Measurements from ENCODE around the gene TMEM229B. TPM values are rescaled to one million over a fixed set of nuclear protein-coding genes. Genes with fewer than 3 reads are reported as not detected.

The TMEM229B gene
- polyA plus RNA-seq, 3 donors: 10.2 to 18.7 (median 17.3) TPM

DNA sequence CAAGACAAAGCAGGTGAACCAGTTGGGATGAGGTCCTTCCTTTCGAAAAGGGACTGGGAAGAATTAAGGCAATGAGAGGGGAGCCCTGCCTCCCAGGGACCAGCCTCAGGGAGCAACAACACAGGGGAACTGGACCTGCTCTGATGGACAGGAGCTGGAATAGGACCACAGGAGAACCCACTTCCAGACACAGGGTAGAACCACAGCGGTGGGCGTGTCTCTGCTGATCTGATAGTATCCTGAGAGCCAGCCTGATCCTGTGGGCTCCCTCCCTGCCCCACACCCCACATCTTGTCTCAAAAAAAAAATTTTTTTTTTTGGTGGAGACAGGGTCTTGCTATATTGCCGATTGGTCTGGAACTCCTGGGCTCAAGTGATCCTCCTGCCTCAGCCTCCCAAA, 62.9 kb downstream of the TMEM229B start:
- Histone ChIP-seq H3K4me2 (replicated peaks; ENCODE audit: extremely low read depth, low read length, poor library complexity, severe bottlenecking) (no peak overlapping the region), H2AFZ (ENCODE audit: insufficient read depth, low read depth, low read length, poor library complexity, severe bottlenecking) (no peak overlapping the region)
- no peak for TF ChIP-seq CTCF (IDR thresholded peaks at IDR 0.05)

DNA sequence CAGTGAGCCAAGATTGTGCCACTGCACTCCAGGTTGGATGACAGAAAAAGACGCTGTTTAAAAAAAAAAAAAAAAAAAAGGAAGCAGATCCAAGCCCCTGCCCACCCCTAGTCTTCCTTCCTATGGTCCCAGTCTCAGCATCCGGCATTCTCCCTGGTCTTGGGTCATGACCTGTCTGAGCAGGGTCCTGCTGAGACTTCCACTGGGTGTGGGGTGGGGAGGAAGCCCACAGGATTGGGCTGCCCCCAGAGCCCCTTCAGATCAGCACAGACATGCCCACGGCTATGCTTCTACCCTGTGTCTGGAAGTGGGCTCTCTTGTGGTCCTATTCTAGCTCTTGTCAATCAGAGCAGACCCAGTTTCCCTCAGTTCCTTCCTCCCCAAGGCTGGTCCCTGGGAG, 64.0 kb downstream of the TMEM229B start:
- Histone ChIP-seq H3K9me3 (replicated peaks in 1 of 2; ENCODE audit: control insufficient read depth in 1 of 2, insufficient read depth in 1 of 2, low read length in 2 of 2) (no peaks in the 10 kb centered on the region), H3K36me3 (replicated peaks in 1 of 2; ENCODE audit: control insufficient read depth in 1 of 2, insufficient read depth in 2 of 2, low read length in 2 of 2) (no peaks in the 10 kb centered on the region), H2AFZ (ENCODE audit: insufficient read depth, low read depth, low read length, poor library complexity, severe bottlenecking) (no peak overlapping the region), H3K27me3 (ENCODE audit: control insufficient read depth in 2 of 2, insufficient read depth in 2 of 2, low read length in 2 of 2) (peaks cover 6 to 17% of the 10 kb centered on the region in 2 donors), H4K20me1 (ENCODE audit: insufficient read depth, low read length) (no peaks in the 10 kb centered on the region), H3K9ac (ENCODE audit: insufficient read depth, low read length, poor library complexity, severe bottlenecking) (no peak overlapping the region), H3K4me2 (replicated peaks; ENCODE audit: extremely low read depth, low read length, poor library complexity, severe bottlenecking) (no peak overlapping the region), H3K27ac (ENCODE audit: low read depth in 1 of 2, low read length in 2 of 2) (no peak overlapping the region), H3K4me3 (replicated peaks in 1 of 3; ENCODE audit: low read depth in 2 of 3, low read length in 3 of 3) (no peak overlapping the region), H3K79me2 (ENCODE audit: insufficient read depth, low read length) (no peaks in the 10 kb centered on the region), H3K4me1 (ENCODE audit: control insufficient read depth in 1 of 2, insufficient read depth in 2 of 2, low read length in 2 of 2) (peaks cover 5 to 9% of the 10 kb centered on the region in 2 donors)
- WGBS (ENCODE audit: insufficient coverage): no CpG with 5 or more reads among the region's 3 CpGs
- no peaks in the 10 kb centered on the region for H3K36me3 Mint-ChIP-seq
- H3K27me3 Mint-ChIP-seq (ENCODE audit: low read depth in 3 of 3): peaks cover 18 to 44% (median 38%) of the 10 kb centered on the region in 3 donors
- H3K4me1 Mint-ChIP-seq: peaks cover 14% of the 10 kb centered on the region
- no peak for DNase-seq
- no peak for TF ChIP-seq CTCF (IDR thresholded peaks at IDR 0.05)
- peak overlapping the region in 1 of 7 donors; percentile 58 for H3K27ac Mint-ChIP-seq
- intact Hi-C loops (cut with micrococcal nuclease): loop anchor here in 1 of 2 donors (10.0 kb wide), 1 partner anchor 280 kb away; the partner anchor contains the start of gene RDH12
- H3K4me3 Mint-ChIP-seq: peak overlapping the region in 1 of 2 donors; percentile 63
- H3K9me3 Mint-ChIP-seq: no peaks in the 10 kb centered on the region

More for the DNA sequence above, 62.9 kb downstream of the TMEM229B start:
- peaks cover 5 to 9% of the 10 kb centered on the region in 2 donors for H3K4me1 ChIP-seq (ENCODE audit: control insufficient read depth in 1 of 2, insufficient read depth in 2 of 2, low read length in 2 of 2)
- no peaks in the 10 kb centered on the region for H3K36me3 Mint-ChIP-seq
- no peak overlapping the region for H3K27ac Mint-ChIP-seq
- peaks cover 14% of the 10 kb centered on the region for H3K4me1 Mint-ChIP-seq
- intact Hi-C loops (cut with micrococcal nuclease): loop anchor here (5.0 to 10.0 kb wide), 3 partner anchors 147 to 279 kb away; partner anchors contain the start of gene RDH12 (in 1 of the 2)
- no peaks in the 10 kb centered on the region for H3K36me3 ChIP-seq (replicated peaks in 1 of 2; ENCODE audit: control insufficient read depth in 1 of 2, insufficient read depth in 2 of 2, low read length in 2 of 2)
- 93% methylated on average over 3 of the region's 4 CpGs for WGBS (ENCODE audit: insufficient coverage)
- H3K27me3 Mint-ChIP-seq (ENCODE audit: low read depth in 3 of 3): peaks cover 18 to 42% (median 33%) of the 10 kb centered on the region in 3 donors
- no peak overlapping the region for H3K9ac ChIP-seq (ENCODE audit: insufficient read depth, low read length, poor library complexity, severe bottlenecking)
- H3K9me3 Mint-ChIP-seq: no peaks in the 10 kb centered on the region
- no peaks in the 10 kb centered on the region for H3K9me3 ChIP-seq (replicated peaks in 1 of 2; ENCODE audit: control insufficient read depth in 1 of 2, insufficient read depth in 1 of 2, low read length in 2 of 2)
- DNase-seq: no peak
- H3K4me3 Mint-ChIP-seq: no peak overlapping the region
- peaks cover 6 to 17% of the 10 kb centered on the region in 2 donors for H3K27me3 ChIP-seq (ENCODE audit: control insufficient read depth in 2 of 2, insufficient read depth in 2 of 2, low read length in 2 of 2)
- H3K4me3 ChIP-seq (replicated peaks in 1 of 3; ENCODE audit: low read depth in 2 of 3, low read length in 3 of 3): no peak overlapping the region
- no peaks in the 10 kb centered on the region for H3K79me2 ChIP-seq (ENCODE audit: insufficient read depth, low read length)
- H4K20me1 ChIP-seq (ENCODE audit: insufficient read depth, low read length): no peaks in the 10 kb centered on the region
- H3K27ac ChIP-seq (ENCODE audit: low read depth in 1 of 2, low read length in 2 of 2): no peak overlapping the region
